Loucy (cell line): ENCODE data around the gene GPN1.
"Not testable (repeated sequence)": the region's sequence is repeated elsewhere in the genome, so short reads cannot be mapped to it uniquely, and the experiment has no call there.

Experiments used
- H2AFZ ChIP-seq: fragments of 200-600 bp; sonication (generic); 2 replicates; pipeline ENCODE4 v1.6.0; 2016; ENCODE audit warnings: antibody characterized with exemption, mild to moderate bottlenecking, low read length, moderate library complexity
- H3F3A ChIP-seq: fragments of 200-600 bp; 2 replicates; pipeline ENCODE4 v1.6.0; 2016; ENCODE audit warnings: antibody characterized with exemption, low read depth, mild to moderate bottlenecking
- H3K27me3 ChIP-seq: fragments of 200-600 bp; sonication (generic); 2 replicates; pipeline ENCODE4 v1.6.1; 2014; ENCODE audit warnings: low read length, mild to moderate bottlenecking; ENCODE audit not compliant: insufficient read depth, poor library complexity, severe bottlenecking
- H3K36me3 ChIP-seq: fragments of 200-600 bp; sonication (generic); 2 replicates; pipeline ENCODE4 v1.6.1; 2016; ENCODE audit warnings: low read length; ENCODE audit not compliant: insufficient read depth
- H3K4me1 ChIP-seq: fragments of 200-600 bp; sonication (generic); 2 replicates; pipeline ENCODE4 v1.5.1; 2014; ENCODE audit warnings: low read length, mild to moderate bottlenecking; ENCODE audit not compliant: insufficient read depth, poor library complexity, severe bottlenecking
- H3K4me2 ChIP-seq: fragments of 200-600 bp; sonication (generic); 2 replicates; pipeline ENCODE4 v1.6.0; 2014; ENCODE audit warnings: antibody characterized with exemption, low read length, low read depth, mild to moderate bottlenecking; ENCODE audit not compliant: poor library complexity, severe bottlenecking
- H3K4me3 ChIP-seq: fragments of 200-600 bp; sonication (generic); 2 replicates; pipeline ENCODE4 v1.5.1; 2014; ENCODE audit warnings: low read length, mild to moderate bottlenecking, mixed read lengths; ENCODE audit not compliant: poor library complexity, severe bottlenecking
- H3K79me2 ChIP-seq: fragments of 200-600 bp; sonication (generic); 2 replicates; pipeline ENCODE4 v1.6.1; 2014; ENCODE audit warnings: low read length; ENCODE audit not compliant: insufficient read depth
- H3K9ac ChIP-seq: fragments of 200-600 bp; sonication (generic); 2 replicates; pipeline ENCODE4 v1.6.0; 2014; ENCODE audit warnings: mild to moderate bottlenecking, low read depth, low read length, moderate library complexity; ENCODE audit not compliant: poor library complexity, severe bottlenecking
- H3K9me2 ChIP-seq: fragments of 200-600 bp; sonication (generic); replicated peaks from 2 replicates; pipeline ENCODE4 v1.6.1; 2016; ENCODE audit warnings: low read depth, low read length, mixed read lengths
- H3K9me3 ChIP-seq: fragments of 200-600 bp; sonication (generic); 2 replicates; pipeline ENCODE4 v1.6.1; 2014; ENCODE audit warnings: mild to moderate bottlenecking, antibody characterized with exemption, low read length, low read depth; ENCODE audit not compliant: insufficient read depth
- H4K20me1 ChIP-seq: fragments of 200-600 bp; sonication (generic); 2 replicates; pipeline ENCODE4 v1.6.0; 2014; ENCODE audit warnings: antibody characterized with exemption, low read length, mild to moderate bottlenecking; ENCODE audit not compliant: insufficient read depth, poor library complexity, severe bottlenecking
- CTCF ChIP-seq: fragments of 200-600 bp; sonication (generic); conservative IDR thresholded peaks from 2 replicates; pipeline ENCODE4 v1.5.1; 2014; ENCODE audit warnings: mild to moderate bottlenecking, antibody characterized with exemption, low read length
- EZH2phosphoT487 ChIP-seq: fragments of 200-600 bp; IDR thresholded peaks from 2 replicates; pipeline ENCODE4 v1.6.1; 2018; ENCODE audit warnings: antibody characterized with exemption, mild to moderate bottlenecking, moderate library complexity, borderline replicate concordance

The GPN1 gene

DNA sequence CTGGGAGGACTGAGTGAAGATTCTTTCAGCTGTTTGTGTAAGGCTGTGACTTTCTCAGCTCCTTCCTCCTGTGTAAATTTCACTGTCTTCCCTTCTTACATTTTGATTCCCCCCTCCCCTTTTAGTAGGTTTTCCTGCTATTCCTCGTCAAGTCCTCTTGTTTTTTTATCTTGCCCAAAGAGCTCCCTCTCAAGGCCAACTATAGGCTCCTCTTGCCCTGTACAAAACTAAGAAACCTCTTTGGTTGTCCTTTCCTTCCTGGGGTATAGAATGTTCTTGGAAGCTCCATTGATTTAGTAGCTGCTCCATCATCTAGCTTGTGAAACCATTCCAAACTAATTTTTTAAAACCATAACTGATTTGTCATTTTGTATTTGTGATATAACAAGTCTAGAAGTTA is 7.3 kb upstream of the GPN1 start:
- Histone ChIP-seq H3F3A (no peaks in the 10 kb centered on the region), H3K9ac (no peak overlapping the region), H3K27me3 (no peaks in the 10 kb centered on the region), H3K9me2 (no peaks in the 10 kb centered on the region), H3K4me1 (no peaks in the 10 kb centered on the region), H4K20me1 (no peaks in the 10 kb centered on the region), H3K36me3 (peaks cover 76% of the 10 kb centered on the region; the same call in 1 of the 2 replicates), H3K4me3 (no peak overlapping the region), H3K4me2 (no peak overlapping the region), H3K9me3 (no peaks in the 10 kb centered on the region), H2AFZ (no peak overlapping the region), H3K79me2 (no peaks in the 10 kb centered on the region)
- TF ChIP-seq EZH2phosphoT487 (no peak), CTCF (no peak)

DNA sequence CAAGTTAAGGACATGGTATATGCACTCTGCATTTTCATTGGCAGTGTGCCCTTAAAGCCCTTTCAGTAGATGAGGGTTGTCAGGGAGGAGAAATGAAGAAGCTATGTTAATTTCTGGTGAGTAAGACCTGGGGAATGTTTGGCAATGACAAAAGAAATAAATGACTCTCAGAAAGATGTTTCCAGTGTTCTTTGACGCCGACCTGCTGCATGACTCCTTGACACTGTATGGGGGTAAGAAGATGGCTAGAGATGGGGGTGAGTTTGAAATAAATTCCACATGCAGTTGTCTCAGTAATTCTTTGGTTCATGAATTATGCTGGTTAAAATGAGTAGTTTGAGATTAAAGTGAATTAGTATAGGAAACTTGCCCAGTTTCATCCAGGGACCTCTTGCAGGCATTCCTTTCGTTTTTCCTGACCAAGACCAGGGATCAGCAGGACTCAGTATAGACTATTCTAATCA is 5.9 kb upstream of the GPN1 start:
- TF ChIP-seq EZH2phosphoT487: no peak
- no peak for TF ChIP-seq CTCF
- Histone ChIP-seq H4K20me1 (no peaks in the 10 kb centered on the region), H3K4me2 (no peak overlapping the region)

GRCh38 chr2:27624943-27625342 is 3.9 kb upstream of the GPN1 start:
- H3K4me1 ChIP-seq: peaks cover 7% of the 10 kb centered on the region
- no peaks in the 10 kb centered on the region for H3K9me2 ChIP-seq
- H3K4me2 ChIP-seq: no peak overlapping the region
- peaks cover 11% of the 10 kb centered on the region for H3K79me2 ChIP-seq
- no peak overlapping the region for H3K9ac ChIP-seq
- H3K9me3 ChIP-seq: no peaks in the 10 kb centered on the region
- no peaks in the 10 kb centered on the region for H4K20me1 ChIP-seq
- no peaks in the 10 kb centered on the region for H3F3A ChIP-seq
- H3K4me3 ChIP-seq: no peak overlapping the region
- H3K36me3 ChIP-seq: peaks cover 46% of the 10 kb centered on the region; the same call in 1 of the 2 replicates
- TF ChIP-seq CTCF (no peak), EZH2phosphoT487 (no peak)
- no peak overlapping the region for H2AFZ ChIP-seq
- no peaks in the 10 kb centered on the region for H3K27me3 ChIP-seq

More for the DNA sequence above, 5.9 kb upstream of the GPN1 start:
- H3K9me3 ChIP-seq: no peaks in the 10 kb centered on the region
- H3K79me2 ChIP-seq: no peaks in the 10 kb centered on the region
- H3K27me3 ChIP-seq: no peaks in the 10 kb centered on the region
- peaks cover 62% of the 10 kb centered on the region; the same call in 1 of the 2 replicates for H3K36me3 ChIP-seq
- H3K4me1 ChIP-seq: peaks cover under 1% of the 10 kb centered on the region
- no peaks in the 10 kb centered on the region for H3F3A ChIP-seq
- H2AFZ ChIP-seq: no peak overlapping the region
- no peak overlapping the region for H3K4me3 ChIP-seq
- H3K9me2 ChIP-seq: no peaks in the 10 kb centered on the region
- no peak overlapping the region for H3K9ac ChIP-seq

GRCh38 chr2:27626323-27626722 is 2.5 kb upstream of the GPN1 start:
- H3K9ac ChIP-seq, H3K4me2 ChIP-seq, H3F3A ChIP-seq, H3K9me3 ChIP-seq, H3K4me3 ChIP-seq, H3K9me2 ChIP-seq, H4K20me1 ChIP-seq, H3K27me3 ChIP-seq, H2AFZ ChIP-seq: not testable (repeated sequence)
- H3K36me3 ChIP-seq: peaks cover 33% of the 10 kb centered on the region; the same call in 1 of the 2 replicates
- peaks cover 23% of the 10 kb centered on the region for H3K79me2 ChIP-seq
- peaks cover 12% of the 10 kb centered on the region for H3K4me1 ChIP-seq

DNA sequence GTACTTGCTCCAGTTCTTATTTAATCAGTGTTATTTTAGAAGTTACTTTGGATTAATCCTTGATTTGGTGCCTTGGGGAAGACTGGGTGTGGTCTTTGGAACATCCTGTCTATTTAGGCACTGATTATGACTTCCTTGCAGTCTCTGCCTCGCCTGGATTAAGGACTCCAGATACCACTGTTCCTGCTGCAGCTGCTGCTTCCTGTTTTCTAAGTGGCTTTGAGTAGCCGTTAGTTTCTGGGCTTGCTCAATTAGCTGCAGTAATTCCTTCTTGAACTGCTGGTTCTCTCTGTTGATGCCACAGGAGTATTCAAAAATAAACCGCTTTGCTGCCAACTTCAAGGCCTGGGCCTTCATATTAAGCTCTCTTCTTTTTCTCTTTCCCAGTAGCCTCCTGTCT is 1.9 kb upstream of the GPN1 start:
- not testable (repeated sequence) for H3K9me3 ChIP-seq, H3K27me3 ChIP-seq, H3F3A ChIP-seq, H3K9me2 ChIP-seq, H2AFZ ChIP-seq, H3K9ac ChIP-seq, H4K20me1 ChIP-seq, H3K4me3 ChIP-seq, H3K4me2 ChIP-seq
- H3K79me2 ChIP-seq: peaks cover 26% of the 10 kb centered on the region
- H3K4me1 ChIP-seq: peaks cover 12% of the 10 kb centered on the region
- peaks cover 32% of the 10 kb centered on the region; the same call in 1 of the 2 replicates for H3K36me3 ChIP-seq
